Activated naive CD8-positive, alpha-beta T cell (primary cell): ENCODE data around the gene ARVCF.

Experiments
- H3K27ac Mint-ChIP-seq: one replicate; pipeline ENCODE4 v1.8.0; 2021; ENCODE audit warnings: mixed read lengths
- H3K27me3 Mint-ChIP-seq: one replicate; pipeline ENCODE4 v1.8.0; 2021; ENCODE audit warnings: mixed read lengths
- H3K36me3 Mint-ChIP-seq: one replicate; pipeline ENCODE4 v1.8.0; 2021; ENCODE audit warnings: mixed read lengths
- H3K4me1 Mint-ChIP-seq: one replicate; pipeline ENCODE4 v1.8.0; 2021; ENCODE audit warnings: low read depth, mixed read lengths
- H3K4me3 Mint-ChIP-seq: one replicate; pipeline ENCODE4 v1.8.0; 2021; ENCODE audit warnings: mild to moderate bottlenecking, mixed read lengths
- H3K9me3 Mint-ChIP-seq: one replicate; pipeline ENCODE4 v1.8.0; 2021; ENCODE audit warnings: low read depth, mixed read lengths

The ARVCF gene

DNA sequence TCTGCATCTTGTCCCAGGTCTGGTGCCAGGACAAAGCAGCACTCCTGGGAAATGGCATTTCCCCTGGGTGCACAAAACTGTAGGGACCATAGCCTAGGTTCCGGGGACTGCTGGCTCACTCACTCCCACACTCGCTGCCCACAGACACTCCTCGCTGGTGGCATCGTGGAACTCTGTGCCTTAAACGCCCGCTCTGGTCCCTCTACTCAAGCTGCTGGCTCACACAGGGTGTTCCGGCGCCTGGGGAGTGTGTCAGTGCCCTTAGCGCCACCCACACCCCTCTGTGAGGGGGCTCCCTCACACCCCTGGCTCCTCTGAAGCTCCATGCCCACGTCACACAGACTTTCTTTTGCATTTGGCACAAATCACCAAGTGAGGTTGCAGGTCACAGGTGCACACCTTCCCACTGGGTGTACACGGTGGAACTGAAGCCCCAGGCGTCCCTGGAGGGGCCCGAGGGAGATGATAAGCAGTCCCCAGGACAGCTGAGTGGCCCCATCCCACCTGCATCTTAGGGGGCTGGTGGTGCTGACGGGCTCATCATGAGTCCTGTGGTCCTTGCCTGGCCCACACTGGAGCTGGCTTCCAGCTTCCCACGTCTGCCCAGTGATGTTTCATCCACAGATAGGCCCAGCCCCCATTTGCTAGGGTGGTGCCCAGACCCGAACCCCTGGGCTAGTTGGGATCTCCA is 40.2 kb upstream of the ARVCF start:
- H3K4me3 Mint-ChIP-seq, result no peak overlapping the region
- no peaks in the 10 kb centered on the region for H3K9me3 Mint-ChIP-seq
- no peak overlapping the region for H3K27ac Mint-ChIP-seq
- H3K36me3 Mint-ChIP-seq, result no peaks in the 10 kb centered on the region
- H3K4me1 Mint-ChIP-seq, result no peaks in the 10 kb centered on the region
- H3K27me3 Mint-ChIP-seq, result no peaks in the 10 kb centered on the region

DNA sequence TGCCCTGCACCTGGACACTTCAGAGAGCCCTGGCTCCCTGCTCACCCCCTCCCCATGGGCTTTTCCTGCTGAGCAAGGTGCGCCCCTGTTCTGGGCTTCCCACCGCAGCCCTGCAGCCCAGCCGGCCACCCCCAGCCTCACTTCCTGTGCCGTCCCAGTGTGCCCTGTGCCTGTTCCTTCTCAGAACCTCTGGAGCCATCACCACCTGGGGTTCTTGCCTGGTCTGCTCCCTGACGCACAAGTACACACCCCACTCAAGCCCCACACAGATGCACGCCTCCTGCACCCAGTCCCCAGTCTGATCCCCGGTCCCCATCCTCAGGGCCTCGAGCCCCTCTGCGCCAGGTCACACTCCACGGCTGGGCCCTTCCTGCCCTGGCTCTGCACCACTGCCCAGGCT is 39.5 kb upstream of the ARVCF start:
- no peak overlapping the region for H3K4me3 Mint-ChIP-seq
- H3K27me3 Mint-ChIP-seq, result no peaks in the 10 kb centered on the region
- no peaks in the 10 kb centered on the region for H3K9me3 Mint-ChIP-seq
- H3K27ac Mint-ChIP-seq, result no peak overlapping the region
- no peaks in the 10 kb centered on the region for H3K36me3 Mint-ChIP-seq
- H3K4me1 Mint-ChIP-seq, result no peaks in the 10 kb centered on the region

DNA sequence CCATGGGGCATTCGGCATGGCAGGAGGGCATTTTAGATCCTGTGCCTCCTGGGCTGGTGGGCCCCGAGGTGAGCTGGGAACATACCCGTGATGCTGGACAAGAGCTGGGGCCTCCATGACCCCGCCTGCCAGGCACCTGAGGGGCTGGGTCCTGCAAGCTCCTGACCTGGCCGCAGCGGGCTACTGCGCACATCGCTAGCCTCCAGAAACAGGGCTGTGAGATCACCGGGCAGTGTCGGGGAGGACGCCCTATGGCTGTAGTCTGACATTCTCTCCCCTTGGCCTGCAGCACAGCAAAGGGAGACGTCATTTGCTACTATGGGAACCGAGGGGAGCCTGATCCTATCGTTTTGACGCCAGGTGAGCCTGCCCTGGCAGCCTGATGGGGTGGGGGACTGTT is 39.0 kb upstream of the ARVCF start:
- no peak overlapping the region for H3K4me3 Mint-ChIP-seq

DNA sequence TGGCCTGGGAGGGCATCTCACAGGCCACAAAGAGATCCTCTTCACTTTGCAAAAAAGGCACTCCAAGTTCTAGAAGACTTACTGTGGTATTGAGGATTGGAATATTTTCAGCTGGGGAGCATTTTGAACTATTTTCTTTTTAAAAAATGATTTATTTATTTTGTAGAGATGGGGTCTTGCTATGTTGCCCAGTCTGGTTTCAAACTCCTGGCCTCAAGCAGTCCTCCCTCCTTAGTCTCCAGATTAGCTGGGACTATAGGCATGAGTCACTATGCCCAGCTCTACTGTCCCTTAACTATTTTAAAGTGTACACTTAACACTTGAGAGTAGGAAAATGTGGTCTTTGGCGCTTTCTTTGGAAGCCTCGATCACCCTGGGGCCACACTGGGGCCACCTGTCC is 38.5 kb upstream of the ARVCF start:
- no peaks in the 10 kb centered on the region for H3K9me3 Mint-ChIP-seq
- H3K27ac Mint-ChIP-seq, result no peak overlapping the region
- H3K4me3 Mint-ChIP-seq, result no peak overlapping the region
- H3K4me1 Mint-ChIP-seq, result no peaks in the 10 kb centered on the region
- no peaks in the 10 kb centered on the region for H3K36me3 Mint-ChIP-seq
- H3K27me3 Mint-ChIP-seq, result no peaks in the 10 kb centered on the region

More for the DNA sequence above, 39.0 kb upstream of the ARVCF start:
- Mint-ChIP-seq H3K27me3 (no peaks in the 10 kb centered on the region), H3K36me3 (no peaks in the 10 kb centered on the region), H3K27ac (no peak overlapping the region), H3K9me3 (no peaks in the 10 kb centered on the region), H3K4me1 (no peaks in the 10 kb centered on the region)

DNA sequence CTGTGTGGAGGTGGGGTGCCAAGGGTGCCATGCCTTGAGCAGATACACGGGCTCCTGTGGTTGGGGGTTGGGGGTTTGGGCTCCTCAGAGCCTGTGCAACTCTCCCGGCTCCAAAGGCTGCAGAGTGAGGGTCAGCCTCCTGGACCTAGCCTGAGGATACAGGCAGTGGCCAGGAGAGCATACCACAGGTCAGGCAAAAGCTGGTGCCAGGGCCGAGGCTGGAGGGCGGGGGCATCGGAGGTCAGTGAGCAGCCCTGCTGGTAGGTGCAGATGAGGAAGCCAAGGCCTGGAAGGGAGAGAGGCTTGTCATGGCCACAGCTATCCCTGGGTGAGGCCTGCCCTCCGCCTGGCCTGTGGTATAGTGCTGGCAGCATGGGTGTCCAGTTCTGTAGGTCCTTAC is 37.9 kb upstream of the ARVCF start:
- Mint-ChIP-seq H3K4me3 (no peak overlapping the region), H3K9me3 (no peaks in the 10 kb centered on the region), H3K36me3 (no peaks in the 10 kb centered on the region), H3K4me1 (no peaks in the 10 kb centered on the region), H3K27me3 (no peaks in the 10 kb centered on the region), H3K27ac (no peak overlapping the region)

DNA sequence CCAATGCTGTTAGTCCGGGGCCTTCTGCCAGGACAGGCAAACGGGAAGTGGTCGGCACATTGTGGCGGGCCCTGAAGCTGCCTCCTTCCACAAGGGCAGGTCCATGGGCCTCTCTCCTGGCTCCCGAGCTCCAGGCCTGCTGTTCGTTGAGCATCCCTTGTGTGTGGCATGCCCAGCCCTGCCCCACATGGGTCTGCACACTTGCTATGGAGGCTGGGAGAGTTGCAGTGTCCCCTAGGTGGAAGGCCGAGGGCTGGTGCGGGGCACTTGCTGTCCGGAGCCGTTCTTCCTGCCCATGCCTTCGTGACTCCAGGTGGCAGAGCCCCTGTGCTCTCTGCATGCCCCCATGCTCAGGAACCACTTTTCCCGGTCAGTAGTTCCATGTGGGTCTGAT is 37.4 kb upstream of the ARVCF start:
- H3K36me3 Mint-ChIP-seq, result peaks cover 2% of the 10 kb centered on the region
- H3K4me1 Mint-ChIP-seq, result no peaks in the 10 kb centered on the region
- H3K27ac Mint-ChIP-seq, result no peak overlapping the region
- no peaks in the 10 kb centered on the region for H3K9me3 Mint-ChIP-seq
- no peaks in the 10 kb centered on the region for H3K27me3 Mint-ChIP-seq
- no peak overlapping the region for H3K4me3 Mint-ChIP-seq

DNA sequence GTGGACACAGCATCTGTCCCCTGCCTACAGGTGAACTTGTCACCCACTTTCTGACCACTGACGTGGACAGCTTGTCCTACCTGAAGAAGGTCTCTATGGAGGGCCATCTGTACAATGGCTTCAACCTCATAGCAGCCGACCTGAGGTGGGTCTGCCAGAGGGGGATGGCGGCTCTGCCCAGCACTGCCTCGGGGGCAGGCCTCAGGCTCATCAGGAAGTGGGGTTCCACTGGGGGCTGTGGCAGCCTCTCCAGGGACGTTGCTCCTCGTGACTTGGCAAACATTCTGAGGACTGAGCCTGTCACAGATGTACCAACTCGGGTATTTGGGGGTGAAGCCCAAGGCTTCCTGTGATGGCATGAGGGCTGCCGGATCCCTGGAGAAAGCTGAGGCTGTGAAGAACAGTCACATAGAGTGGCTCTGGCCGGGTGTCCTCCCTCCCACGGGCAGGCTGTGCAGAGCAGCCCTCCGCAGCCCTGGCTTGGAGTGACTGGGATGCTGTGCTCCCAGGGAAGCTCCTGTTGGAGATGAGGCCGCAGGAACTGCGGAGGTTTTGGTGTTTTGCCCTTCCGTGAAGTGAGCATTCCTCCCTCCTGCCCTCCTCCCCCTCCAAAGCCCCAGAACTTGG is 36.9 kb upstream of the ARVCF start:
- H3K9me3 Mint-ChIP-seq, result no peaks in the 10 kb centered on the region
- H3K36me3 Mint-ChIP-seq, result peaks cover 5% of the 10 kb centered on the region
- no peak overlapping the region for H3K4me3 Mint-ChIP-seq
- no peaks in the 10 kb centered on the region for H3K4me1 Mint-ChIP-seq
- H3K27ac Mint-ChIP-seq, result no peak overlapping the region
- no peaks in the 10 kb centered on the region for H3K27me3 Mint-ChIP-seq

DNA sequence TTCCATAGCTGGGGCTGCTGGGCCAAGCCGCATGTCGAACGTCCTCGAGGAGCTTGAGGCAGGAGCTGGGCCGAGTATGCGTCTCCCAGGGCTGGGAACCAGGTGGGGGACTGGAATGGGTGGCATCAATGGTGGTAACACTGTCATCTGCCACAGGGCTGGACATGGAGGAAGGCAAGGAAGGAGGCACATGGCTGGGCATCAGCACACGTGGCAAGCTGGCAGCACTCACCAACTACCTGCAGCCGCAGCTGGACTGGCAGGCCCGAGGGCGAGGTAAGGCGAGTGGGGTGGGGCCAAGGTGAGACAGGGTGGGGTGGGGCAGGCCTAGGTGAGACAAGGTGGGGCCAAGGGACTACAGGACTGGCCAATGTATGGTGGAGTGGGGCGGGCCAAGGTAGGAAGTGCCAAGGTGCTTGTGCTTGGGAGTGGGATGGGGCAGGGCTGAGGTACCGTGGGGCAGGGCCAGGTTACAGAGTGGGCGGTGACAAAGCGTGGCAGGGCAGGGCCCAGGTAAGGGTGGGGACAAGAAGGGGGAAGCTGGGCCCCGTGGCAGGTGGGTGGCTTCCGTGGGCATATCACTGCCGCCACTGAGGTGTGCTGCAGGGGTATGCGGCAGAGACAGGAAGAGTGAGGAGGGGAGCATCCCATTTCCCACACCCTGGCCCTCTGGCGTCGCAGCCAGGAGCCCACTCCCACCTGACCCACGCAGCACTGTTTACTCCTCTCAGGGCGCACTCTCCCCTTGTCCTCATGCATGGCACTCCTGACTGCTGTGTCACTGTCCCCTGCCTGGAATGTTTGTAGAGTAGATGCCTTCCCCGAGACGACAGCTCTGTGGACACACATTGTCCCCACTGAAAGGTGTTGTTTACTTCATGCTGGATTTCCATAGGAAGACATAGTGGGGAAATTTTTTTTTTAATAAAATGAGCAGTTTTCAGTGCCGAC is 36.0 kb upstream of the ARVCF start:
- Mint-ChIP-seq H3K4me1 (peaks cover under 1% of the 10 kb centered on the region), H3K36me3 (peaks cover 9% of the 10 kb centered on the region), H3K27ac (no peak overlapping the region), H3K27me3 (no peaks in the 10 kb centered on the region), H3K4me3 (no peak overlapping the region), H3K9me3 (no peaks in the 10 kb centered on the region)

DNA sequence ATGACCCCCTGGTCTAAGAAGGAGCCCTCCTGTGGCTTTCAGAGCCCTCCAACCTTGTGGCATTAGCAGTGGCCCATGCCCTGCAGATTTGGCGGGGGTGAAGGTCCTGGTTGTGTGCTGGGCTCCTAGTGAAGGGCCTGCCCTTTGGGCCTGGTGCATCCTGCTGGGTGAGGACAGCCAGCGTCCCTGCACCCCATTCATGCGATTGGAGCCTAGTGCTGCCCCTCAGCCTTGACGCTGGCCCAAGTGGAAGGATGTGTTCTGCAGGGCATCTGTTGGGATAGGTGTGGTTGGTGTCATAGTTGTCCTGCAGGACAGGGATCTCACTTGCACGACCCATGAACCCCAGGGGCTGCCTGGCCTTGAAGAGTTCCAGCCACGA is 35.3 kb upstream of the ARVCF start:
- no peaks in the 10 kb centered on the region for H3K27me3 Mint-ChIP-seq
- no peaks in the 10 kb centered on the region for H3K9me3 Mint-ChIP-seq
- H3K4me1 Mint-ChIP-seq, result peaks cover 2% of the 10 kb centered on the region
- H3K4me3 Mint-ChIP-seq, result no peak overlapping the region
- H3K36me3 Mint-ChIP-seq, result peaks cover 9% of the 10 kb centered on the region
- H3K27ac Mint-ChIP-seq, result no peak overlapping the region

DNA sequence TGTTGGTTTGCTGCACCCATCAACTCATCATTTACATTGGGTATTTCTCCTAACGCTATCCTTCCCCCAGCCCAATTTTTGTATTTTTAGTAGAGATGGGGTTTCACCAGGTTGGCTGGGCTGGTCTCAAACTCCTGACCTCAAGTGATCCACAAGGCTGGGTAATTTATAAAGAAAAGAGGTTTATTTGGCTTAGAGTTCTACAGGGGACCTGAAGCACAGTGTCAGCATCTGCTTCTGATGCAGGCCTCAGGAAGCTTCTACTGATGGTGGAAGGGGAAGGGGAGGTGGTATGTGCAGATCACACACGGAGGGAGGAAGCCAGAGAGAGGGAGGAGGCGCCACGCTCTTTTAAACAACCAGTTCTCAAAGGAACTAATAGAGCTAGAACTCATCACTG is 30.1 kb upstream of the ARVCF start:
- peaks cover 15% of the 10 kb centered on the region for H3K36me3 Mint-ChIP-seq
- H3K27ac Mint-ChIP-seq, result peak overlapping the region; percentile 34
- no peak overlapping the region for H3K4me3 Mint-ChIP-seq
- H3K4me1 Mint-ChIP-seq, result peaks cover 8% of the 10 kb centered on the region
- no peaks in the 10 kb centered on the region for H3K9me3 Mint-ChIP-seq
- no peaks in the 10 kb centered on the region for H3K27me3 Mint-ChIP-seq

DNA sequence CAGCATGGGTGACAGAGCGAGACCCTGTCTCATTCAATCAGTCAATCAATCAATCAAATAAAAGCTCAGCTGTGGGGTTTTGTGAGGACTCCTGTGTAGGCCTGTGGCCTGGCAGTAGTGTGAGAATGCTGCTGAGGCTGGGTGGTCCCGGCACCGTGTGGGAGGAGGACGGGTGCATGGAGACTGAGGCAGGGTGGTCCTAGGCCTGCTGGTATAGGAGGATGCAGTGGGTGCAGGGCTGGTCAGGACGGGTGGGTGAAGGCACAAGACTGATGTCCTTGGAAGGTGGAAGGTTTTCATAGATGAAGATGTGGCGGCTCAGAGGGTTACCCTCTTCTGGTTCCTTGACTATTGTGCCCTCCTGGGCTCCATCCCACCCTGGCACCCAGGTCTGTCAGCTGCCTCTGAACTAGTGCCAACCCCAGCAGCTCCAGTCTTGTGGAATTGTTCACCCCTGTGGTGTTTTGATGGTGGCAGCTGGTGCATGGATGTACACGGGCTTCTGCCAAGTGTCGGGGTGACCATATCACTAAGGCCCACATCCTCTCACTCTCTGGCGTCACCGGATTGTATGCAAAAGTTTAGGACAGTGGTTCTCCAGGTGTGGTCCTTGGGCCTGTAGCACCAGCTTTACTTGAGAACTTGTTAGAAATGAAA is 28.0 kb upstream of the ARVCF start:
- Mint-ChIP-seq H3K36me3 (peaks cover 15% of the 10 kb centered on the region), H3K27ac (no peak overlapping the region), H3K27me3 (no peaks in the 10 kb centered on the region), H3K9me3 (no peaks in the 10 kb centered on the region), H3K4me3 (no peak overlapping the region), H3K4me1 (peaks cover 8% of the 10 kb centered on the region)

DNA sequence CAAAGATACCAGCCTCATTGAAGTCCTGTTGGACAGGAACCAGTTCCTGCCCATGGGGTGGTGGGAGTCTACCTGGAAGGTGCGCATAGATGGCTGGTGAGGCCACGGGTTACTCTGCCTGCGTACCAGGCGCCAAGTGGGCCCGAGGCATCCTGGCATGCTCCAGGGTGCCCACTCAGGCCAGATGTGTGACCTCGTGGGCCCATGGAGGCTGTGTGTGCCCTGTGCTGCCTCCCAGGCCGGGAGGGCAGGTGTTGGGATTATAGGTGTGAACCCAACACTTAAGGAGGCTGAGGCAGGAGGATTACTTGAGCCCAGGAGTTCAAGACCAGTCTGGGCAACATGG is 27.3 kb upstream of the ARVCF start:
- Mint-ChIP-seq H3K9me3 (no peaks in the 10 kb centered on the region), H3K36me3 (peaks cover 12% of the 10 kb centered on the region), H3K27ac (no peak overlapping the region), H3K4me3 (no peak overlapping the region), H3K4me1 (peaks cover 8% of the 10 kb centered on the region), H3K27me3 (no peaks in the 10 kb centered on the region)

DNA sequence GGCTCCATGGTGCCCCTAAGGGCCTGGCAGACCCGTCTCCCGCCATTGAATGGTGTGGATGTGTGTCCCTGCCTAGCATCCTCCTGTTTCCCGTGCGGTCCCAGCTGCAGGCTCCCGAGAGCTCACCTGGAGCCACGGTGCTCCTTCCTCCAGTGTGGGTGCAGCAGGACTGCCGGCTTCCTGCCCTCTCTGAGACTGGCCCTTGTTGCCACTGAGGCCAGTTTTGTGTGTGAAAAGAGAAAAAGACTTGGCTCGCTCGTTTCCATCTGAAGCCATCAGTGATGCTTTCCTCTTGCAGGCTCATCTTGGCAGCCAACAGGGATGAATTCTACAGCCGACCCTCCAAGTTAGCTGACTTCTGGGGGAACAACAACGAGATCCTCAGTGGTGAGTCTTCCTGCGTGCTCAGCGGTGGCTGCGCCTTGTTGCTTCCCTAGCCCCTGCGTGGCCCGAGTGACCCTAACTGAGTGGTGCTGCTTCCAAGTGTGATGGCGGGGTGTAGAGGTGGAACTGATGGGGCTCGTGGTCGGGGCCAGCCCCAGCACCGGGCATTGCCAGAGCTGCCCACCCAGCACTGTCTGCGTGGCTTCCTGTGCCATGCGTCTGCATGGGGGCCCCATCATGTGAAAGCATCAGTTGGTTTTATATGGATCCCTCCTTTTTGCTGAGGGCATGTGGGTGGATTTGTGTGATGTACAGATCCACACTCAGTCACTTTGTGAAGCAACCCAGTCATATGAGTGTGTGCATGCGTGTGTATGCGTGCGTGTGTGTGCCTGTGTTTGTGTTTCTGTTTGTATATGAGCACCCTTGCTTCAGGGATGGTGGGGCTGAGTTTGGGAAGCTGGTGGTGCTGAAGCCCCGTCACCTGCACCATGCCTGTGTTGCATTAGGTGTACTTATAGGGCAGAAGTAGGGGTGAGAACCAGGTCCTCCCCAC is 26.7 kb upstream of the ARVCF start:
- peaks cover 9% of the 10 kb centered on the region for H3K36me3 Mint-ChIP-seq
- no peaks in the 10 kb centered on the region for H3K27me3 Mint-ChIP-seq
- no peak overlapping the region for H3K4me3 Mint-ChIP-seq
- H3K9me3 Mint-ChIP-seq, result no peaks in the 10 kb centered on the region
- H3K4me1 Mint-ChIP-seq, result peaks cover 8% of the 10 kb centered on the region
- no peak overlapping the region for H3K27ac Mint-ChIP-seq
